HG02798 (cell line): Measurements from ENCODE around the gene NLK.
A peak's percentile ranks its signal among the peaks of the same experiment; 100 is the strongest.

Source experiments
- ATAC-seq: cut with Tn5 transposase; IDR thresholded peaks from one replicate; pipeline ENCODE4 v1.9.1; 2021; ENCODE audit warnings: mild to moderate bottlenecking; ENCODE audit not compliant: unreplicated experiment, poor library complexity

NLK gene

DNA sequence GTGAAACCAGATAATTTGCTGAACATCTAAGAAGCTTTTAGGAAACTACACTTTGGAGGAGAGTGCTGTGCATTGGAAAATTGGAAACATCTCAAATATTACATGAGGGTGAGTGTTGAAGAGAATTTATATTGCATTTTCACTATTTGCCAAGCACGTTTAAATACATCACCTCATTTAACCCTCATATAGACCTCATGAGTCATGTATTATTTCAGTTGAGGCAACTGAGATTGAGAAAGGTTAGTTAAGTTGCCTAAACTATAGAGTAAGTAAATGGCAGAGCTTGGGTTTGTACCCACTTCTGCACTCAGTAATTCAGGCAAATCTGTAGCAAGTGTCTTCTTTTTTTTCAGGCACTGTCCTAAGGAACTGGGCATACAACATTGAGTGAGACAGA lies 3.7 kb upstream of the NLK start:
- ATAC-seq: no peak

- no peak for ATAC-seq
Observed at GRCh38 chr17:28039251-28039650, 3.2 kb upstream of the NLK start.

DNA sequence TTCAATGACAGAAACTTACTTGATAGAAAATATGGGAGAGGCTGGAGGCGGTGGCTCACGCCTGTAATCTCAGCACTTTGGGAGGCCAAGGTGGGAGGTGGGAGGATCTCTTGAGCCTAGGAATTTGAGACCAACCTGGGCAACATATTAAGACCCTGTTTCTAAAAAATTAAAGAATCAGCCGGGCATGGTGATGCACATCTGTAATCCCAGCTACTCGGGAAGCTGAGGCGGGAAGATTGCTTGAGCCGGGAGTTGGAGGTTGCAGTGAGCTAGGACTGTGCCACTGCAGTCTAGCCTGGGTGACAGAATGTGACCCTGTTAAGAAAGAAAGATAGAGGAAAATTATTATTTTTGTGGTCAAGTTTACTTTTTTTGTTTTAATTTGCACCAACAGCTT lies 2.1 kb upstream of the NLK start:
- ATAC-seq: no peak

- ATAC-seq: peak; percentile 94
Observed at GRCh38 chr17:28041068-28041843, 1.2 kb upstream of the NLK start.

GRCh38 chr17:28041844-28042656 lies 427 bp upstream of the NLK start:
- no peak for ATAC-seq

GRCh38 chr17:28042721-28043291 lies 329 bp downstream of the NLK start:
- ATAC-seq: no peak

DNA sequence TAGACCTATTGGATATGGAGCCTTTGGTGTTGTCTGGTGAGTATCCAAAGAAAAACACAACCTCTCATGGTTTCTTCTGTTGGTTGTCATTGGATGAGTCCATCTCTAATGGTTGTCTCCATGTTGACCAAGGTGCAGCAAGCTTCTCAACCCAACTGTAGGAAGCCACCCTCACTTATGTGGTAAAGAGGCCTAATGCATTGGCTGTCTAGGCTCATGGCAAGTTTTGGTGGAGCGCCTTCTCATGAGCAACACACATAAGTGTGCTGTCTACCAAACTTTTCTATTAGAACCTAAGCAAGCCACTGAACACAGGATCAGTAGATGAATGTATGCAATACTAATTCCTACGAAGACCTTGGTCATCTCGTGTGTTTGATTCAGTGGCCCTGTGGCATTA lies 819 bp downstream of the NLK start:
- no peak for ATAC-seq

- ATAC-seq: no peak
Observed at GRCh38 chr17:28043741-28044140, 1.3 kb downstream of the NLK start.

- no peak for ATAC-seq
Observed at GRCh38 chr17:28045304-28045703, 2.8 kb downstream of the NLK start.

DNA sequence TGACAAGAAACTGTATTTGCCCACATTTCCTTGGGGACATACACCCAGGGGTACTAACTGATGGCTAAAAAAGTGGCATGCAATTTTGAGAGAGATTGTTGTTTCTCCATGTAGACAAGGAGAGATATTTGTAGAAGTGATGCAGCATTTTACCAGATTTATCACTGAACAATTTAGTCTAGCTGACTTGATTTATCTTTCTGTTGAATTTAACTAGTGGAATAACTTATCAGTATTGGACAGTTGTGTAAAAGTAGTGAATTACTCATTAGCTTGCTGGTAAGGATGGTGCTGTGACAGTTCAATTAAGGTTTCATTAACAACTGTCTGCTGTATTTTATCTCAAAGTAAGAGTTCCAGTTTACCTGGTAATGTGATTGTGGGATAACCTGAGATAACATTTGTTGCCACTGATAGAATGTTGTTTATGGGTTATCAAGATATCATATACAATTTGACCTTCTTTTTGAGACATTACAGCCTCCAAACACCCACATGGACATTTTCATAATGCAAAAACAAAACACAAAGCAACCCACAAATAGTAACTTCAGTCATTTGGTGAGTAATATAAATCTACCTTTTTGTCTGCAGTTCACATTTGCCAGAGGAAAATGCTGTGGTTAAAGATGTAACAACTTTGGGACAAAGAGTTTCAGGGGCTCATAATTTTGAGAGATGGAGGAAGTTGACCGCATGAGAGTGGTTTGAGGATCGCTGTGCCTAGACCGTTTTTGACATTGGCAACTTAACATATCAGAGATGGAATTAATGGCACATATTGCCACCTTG lies 3.8 kb downstream of the NLK start:
- no peak for ATAC-seq

- ATAC-seq: no peak
Observed at GRCh38 chr17:28047806-28048205, 5.3 kb downstream of the NLK start.

DNA sequence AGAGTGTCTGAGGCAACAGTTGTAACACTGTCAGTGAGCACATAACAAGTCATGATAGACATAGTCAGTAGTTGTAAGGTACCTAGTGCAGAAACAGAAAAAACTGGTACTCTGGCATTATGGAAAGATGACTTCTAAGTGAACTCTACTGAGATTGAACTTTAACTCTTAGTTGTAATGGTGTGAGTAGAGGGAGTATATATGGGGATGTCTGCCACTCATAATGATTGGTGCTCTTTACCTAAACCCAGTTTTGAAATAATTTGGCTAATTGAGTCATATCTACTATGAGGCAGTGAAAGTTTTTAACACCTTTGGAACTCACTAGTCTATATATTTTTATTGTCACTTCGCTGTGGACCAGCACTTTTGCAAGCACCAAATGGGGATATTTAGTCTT lies 6.6 kb downstream of the NLK start:
- no peak for ATAC-seq

DNA sequence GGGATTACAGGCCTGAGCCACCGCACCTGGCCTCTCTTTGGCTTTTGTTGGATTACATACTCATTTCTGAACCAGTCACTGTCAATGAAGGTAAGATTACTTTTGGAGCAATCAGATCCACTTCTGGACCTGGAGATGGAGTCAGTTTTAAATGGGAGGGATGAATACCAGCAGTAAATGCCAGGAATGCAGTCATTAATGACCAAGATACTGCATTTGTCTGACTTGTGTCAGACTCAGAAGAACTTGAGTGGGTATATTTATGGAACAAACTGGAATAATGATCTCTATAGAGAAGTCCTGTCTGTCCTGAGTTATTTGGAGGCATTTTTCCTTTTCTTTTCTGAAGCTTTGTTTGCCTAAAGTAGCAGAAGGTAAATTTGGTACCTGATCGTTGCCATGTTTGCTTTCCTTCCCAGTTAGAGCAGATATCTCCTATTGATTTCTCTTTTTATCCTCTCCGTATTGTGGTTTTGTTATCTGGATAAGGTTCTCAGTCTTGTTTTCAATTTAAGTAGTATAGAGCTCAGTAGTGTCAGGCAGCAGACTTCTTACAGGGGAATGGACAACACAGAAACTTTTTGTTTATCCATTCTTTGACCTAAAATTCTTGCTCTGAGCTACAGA lies 10.7 kb downstream of the NLK start:
- ATAC-seq: no peak

GRCh38 chr17:28053725-28054124 lies 11.2 kb downstream of the NLK start:
- ATAC-seq: no peak

- ATAC-seq: peak; percentile 31
Observed at GRCh38 chr17:28055546-28056275, 13.2 kb downstream of the NLK start.

DNA sequence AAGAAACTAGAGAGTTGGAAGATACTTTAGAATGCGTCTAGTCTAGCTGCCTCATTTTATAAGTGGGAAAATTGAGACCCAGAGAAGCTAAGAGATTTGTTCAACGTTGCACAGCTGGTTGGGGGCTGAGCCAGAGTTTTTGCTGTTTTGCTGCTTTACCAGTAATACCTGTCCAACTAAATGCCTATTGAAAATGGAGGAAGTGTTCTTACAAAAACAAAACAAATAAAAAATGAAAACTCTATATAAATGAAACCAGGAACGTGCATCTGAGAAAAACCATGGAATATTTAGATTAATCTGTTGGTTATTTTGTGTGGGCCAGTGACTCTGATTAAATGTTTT lies 13.8 kb downstream of the NLK start:
- ATAC-seq: no peak

GRCh38 chr17:28057731-28058246 lies 15.3 kb downstream of the NLK start:
- ATAC-seq: peak; percentile 86

DNA sequence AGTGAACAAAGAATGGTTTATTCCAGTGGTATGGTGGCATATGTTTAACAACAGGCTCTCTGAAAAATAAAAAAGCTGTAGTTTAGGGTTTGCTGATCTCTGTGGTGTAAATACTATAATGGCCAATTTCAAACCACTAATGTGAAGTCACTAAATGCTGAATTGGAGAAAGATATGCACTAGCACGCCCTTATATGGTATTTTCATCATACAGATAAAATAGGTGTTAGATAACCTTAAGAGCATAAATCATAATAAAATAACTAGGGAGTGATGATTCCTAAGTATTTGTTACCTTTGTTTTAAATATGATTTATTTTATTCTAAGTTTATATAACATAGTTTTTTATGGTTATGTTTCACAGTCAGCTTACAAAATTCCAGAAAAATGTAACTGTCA lies 17.2 kb downstream of the NLK start:
- no peak for ATAC-seq

DNA sequence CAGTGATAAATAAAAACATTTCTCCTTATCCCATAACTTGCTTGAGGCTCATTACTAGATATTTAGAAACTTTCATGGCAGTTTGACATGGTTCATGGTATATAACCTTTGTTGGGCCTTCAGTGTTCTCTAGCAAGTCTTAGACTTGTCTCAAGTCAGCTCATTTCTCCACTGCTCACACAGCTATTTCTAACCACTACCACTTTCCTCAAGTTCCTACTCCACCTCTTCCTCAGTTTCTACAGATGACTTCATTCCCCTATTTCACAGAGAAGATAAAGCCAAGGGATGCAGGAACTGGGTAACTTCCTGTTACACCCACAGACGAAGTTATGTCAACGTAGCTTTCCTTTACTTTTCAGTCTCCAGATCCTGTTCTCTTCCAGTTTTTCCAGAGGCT lies 23.2 kb downstream of the NLK start:
- ATAC-seq: no peak
